DOHH2 (cell line): Measurements from ENCODE around the gene CLCN4.

Source experiments
- CTCF ChIP-seq: fragments of 200-600 bp; sonication (generic); IDR thresholded peaks from one replicate; pipeline ENCODE4 v1.5.1; 2014; ENCODE audit warnings: antibody characterized with exemption, mild to moderate bottlenecking, low read depth, low read length; ENCODE audit not compliant: poor library complexity, severe bottlenecking
- EZH2phosphoT487 ChIP-seq: fragments of 200-600 bp; sonication (generic); IDR thresholded peaks from 2 replicates; pipeline ENCODE4 v1.6.1; 2017; ENCODE audit warnings: borderline replicate concordance, mild to moderate bottlenecking, antibody characterized with exemption, low read length, moderate library complexity, mixed read lengths

GRCh38 chrX:10244915-10245622 lies 88.3 kb downstream of the CLCN4 start:
- TF ChIP-seq CTCF (no peak), EZH2phosphoT487 (no peak)
